ENCODE results near the gene SUGCT. TPM values are rescaled to one million over a fixed set of nuclear protein-coding genes. Genes with fewer than 3 reads are reported as not detected.

Gene SUGCT
- total and polyA plus RNA-seq, 2 of the 8 experiments (the other 6 are each of a cell fraction or from before 2014, with no cell fraction given), result 2.8 to 5.4 TPM

DNA sequence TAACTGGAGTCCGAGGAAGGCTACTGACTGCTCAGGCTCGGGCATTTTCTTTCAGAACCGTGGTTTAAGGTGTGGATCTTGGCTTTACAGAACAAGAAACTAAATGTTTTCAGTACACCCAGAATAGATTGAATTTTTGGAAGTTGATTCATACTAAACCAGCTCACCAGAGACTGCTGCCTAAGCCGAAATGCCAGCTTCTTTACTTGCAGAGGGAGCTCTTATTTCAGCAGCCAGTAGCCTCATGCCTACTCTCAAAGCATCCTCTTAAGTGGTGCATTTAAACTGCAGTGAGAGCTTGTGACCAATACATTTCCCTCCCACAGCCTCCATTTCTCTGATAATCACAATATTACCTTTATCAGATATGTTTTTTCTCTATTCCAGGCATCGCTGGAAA lies 615.1 kb downstream of the SUGCT start:
- no peak overlapping the region for H2AK5ac ChIP-seq (ENCODE audit: low read depth, low read length)
- no peak overlapping the region for H3K4me2 ChIP-seq (ENCODE audit: insufficient read depth in 1 of 2, low read depth in 2 of 2, low read length in 2 of 2)
- TF ChIP-seq TBP (IDR thresholded peaks at IDR 0.05; ENCODE audit: low read depth, low read length) (no peak), ASH2L (IDR thresholded peaks at IDR 0.05; ENCODE audit: low read length) (no peak), CHD2 (IDR thresholded peaks at IDR 0.05; ENCODE audit: low read length) (no peak), BACH1 (IDR thresholded peaks at IDR 0.05; ENCODE audit: low read length) (no peak), EGR1 (IDR thresholded peaks at IDR 0.05; ENCODE audit: borderline replicate concordance, low read depth, low read length) (no peak), SP2 (IDR thresholded peaks at IDR 0.05; ENCODE audit: low read length) (no peak)
- TF ChIP-seq, protein P1, sequence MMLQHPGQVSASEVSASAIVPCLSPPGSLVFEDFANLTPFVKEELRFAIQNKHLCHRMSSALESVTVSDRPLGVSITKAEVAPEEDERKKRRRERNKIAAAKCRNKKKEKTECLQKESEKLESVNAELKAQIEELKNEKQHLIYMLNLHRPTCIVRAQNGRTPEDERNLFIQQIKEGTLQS (IDR thresholded peaks at IDR 0.05; ENCODE audit: insufficient read depth, low read depth, low read length), result no peak
- TF ChIP-seq, protein P2, sequence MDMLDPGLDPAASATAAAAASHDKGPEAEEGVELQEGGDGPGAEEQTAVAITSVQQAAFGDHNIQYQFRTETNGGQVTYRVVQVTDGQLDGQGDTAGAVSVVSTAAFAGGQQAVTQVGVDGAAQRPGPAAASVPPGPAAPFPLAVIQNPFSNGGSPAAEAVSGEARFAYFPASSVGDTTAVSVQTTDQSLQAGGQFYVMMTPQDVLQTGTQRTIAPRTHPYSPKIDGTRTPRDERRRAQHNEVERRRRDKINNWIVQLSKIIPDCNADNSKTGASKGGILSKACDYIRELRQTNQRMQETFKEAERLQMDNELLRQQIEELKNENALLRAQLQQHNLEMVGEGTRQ (IDR thresholded peaks at IDR 0.05; ENCODE audit: low read length), result no peak
- H3K79me1 ChIP-seq (ENCODE audit: low read depth, low read length), result no peaks in the 10 kb centered on the region
- no peak overlapping the region for H2BK20ac ChIP-seq (ENCODE audit: low read length)
- H3K56ac ChIP-seq (replicated peaks; ENCODE audit: insufficient read length, low read depth, low read length), result no peak overlapping the region
- no peaks in the 10 kb centered on the region for H3K9me3 ChIP-seq (ENCODE audit: insufficient read depth in 2 of 2, low read depth in 1 of 2, low read length in 1 of 2)
- no peak overlapping the region for H4K5ac ChIP-seq (ENCODE audit: insufficient read length, low read depth, low read length)
- 90% methylated on average over 5 of the region's 5 CpGs; no CpG with 5 or more reads in 1 of the 2 experiments for WGBS, 2 experiments (ENCODE audit: extremely low coverage in 1 of 2, insufficient coverage in 1 of 2, insufficient read length in 1 of 2, insufficient replicate concordance in 2 of 2, low coverage in 1 of 2, low lambda C conversion rate in 2 of 2, missing lambda C conversion rate in 1 of 2)
- no peaks in the 10 kb centered on the region for H4K20me1 ChIP-seq (replicated peaks in 1 of 2; ENCODE audit: control insufficient read depth in 1 of 2, insufficient read depth in 2 of 2, low read length in 2 of 2)
- no peak overlapping the region for H4K91ac ChIP-seq (replicated peaks; ENCODE audit: insufficient read length, low read length)
- no peak overlapping the region for H2BK12ac ChIP-seq (ENCODE audit: low read depth, low read length)
- H2BK120ac ChIP-seq (replicated peaks; ENCODE audit: low read depth, low read length), result no peak overlapping the region
- DNase-seq (ENCODE audit: low read depth in 1 of 2, low spot score in 2 of 2), result no peak
- H3K4ac ChIP-seq (replicated peaks; ENCODE audit: insufficient read length, low read depth, low read length), result no peak overlapping the region
- H2AFZ ChIP-seq (ENCODE audit: low read length), result no peak overlapping the region
- H3K4me1 ChIP-seq (replicated peaks in 1 of 4; ENCODE audit: control insufficient read depth in 3 of 4, insufficient read depth in 4 of 4, low read length in 3 of 4), result peaks cover 0 to 5% (median 3%) of the 10 kb centered on the region in 4 experiments; a peak in 3 of 7 replicates
- H3K9ac ChIP-seq (replicated peaks in 1 of 4; ENCODE audit: extremely low read depth in 1 of 4, low read depth in 3 of 4, low read length in 3 of 4), result no peak overlapping the region
- H3K27me3 ChIP-seq (replicated peaks in 1 of 4; ENCODE audit: control insufficient read depth in 3 of 4, extremely low read depth in 1 of 4, insufficient read depth in 3 of 4, low read length in 3 of 4), result no peaks in the 10 kb centered on the region
- no peak overlapping the region for H2BK15ac ChIP-seq (ENCODE audit: low read length)
- FAIRE-seq, result no peak
- POLR2A ChIA-PET (ENCODE audit: partially characterized antibody), result no interaction called here
- H3K18ac ChIP-seq (ENCODE audit: extremely low read depth, low read length), result no peak overlapping the region
- no peak overlapping the region for H3K23ac ChIP-seq (ENCODE audit: insufficient read length)
- no peak overlapping the region for H3K4me3 ChIP-seq (ENCODE audit: extremely low read depth in 1 of 4, insufficient read depth in 2 of 4, low read depth in 3 of 4, low read length in 4 of 4)
- H3K27ac ChIP-seq (ENCODE audit: low read depth, low read length), result no peak overlapping the region
- H4K8ac ChIP-seq (ENCODE audit: extremely low read depth, insufficient read depth, low read length), result no peak overlapping the region
- H3K23me2 ChIP-seq (ENCODE audit: low read depth, low read length), result no peaks in the 10 kb centered on the region
- no peaks in the 10 kb centered on the region for H3K36me3 ChIP-seq (ENCODE audit: control insufficient read depth in 2 of 4, insufficient read depth in 4 of 4, low read length in 3 of 4)
- no peaks in the 10 kb centered on the region for H3K79me2 ChIP-seq (ENCODE audit: control insufficient read depth in 1 of 2, insufficient read depth in 2 of 2, low read length in 2 of 2)
- H3K14ac ChIP-seq (ENCODE audit: insufficient read length), result no peak overlapping the region
- H2BK5ac ChIP-seq (ENCODE audit: low read depth, low read length), result no peak overlapping the region
- CTCF ChIA-PET (ENCODE audit: partially characterized antibody), result interaction anchor here (1.5 kb wide), 1 partner anchor 46 kb away, joined by 6 read pairs; no protein-coding TSS in a partner anchor
